A549 (cell line): Measurements from ENCODE around the gene CLASP1. TPM values are rescaled to one million over a fixed set of nuclear protein-coding genes. Genes with fewer than 3 reads are reported as not detected.
A peak's percentile ranks its signal among the peaks of the same experiment; 100 is the strongest.

Experiments used
- ATAC-seq, 2 experiments: fragments of 200-7000 bp in 1 of 2; fragments of >200 bp in 1 of 2; cut with Nextera tagmentation in 1 of 2; cut with Tn5 transposase in 1 of 2; 3 replicates each; pipeline versions ENCODE4 v1.8.0 to v1.9.1; 2018 to 2020; ENCODE audit warnings: mild to moderate bottlenecking in 1 of 2, moderate library complexity in 1 of 2
- CTCF ChIA-PET: fragments of 300-600 bp; sonication (Branson Sonifier 250); formaldehyde crosslinking; extraction: SDS; loops from one replicate; lab custom pipeline; 2021; ENCODE audit warnings: antibody characterized with exemption, inconsistent platforms; lab: Yijun Ruan, JAX
- POLR2A ChIA-PET: fragments of 350-600 bp; formaldehyde crosslinking; extraction: SDS; loops from one replicate; lab custom pipeline; 2021; ENCODE audit warnings: antibody characterized with exemption, inconsistent platforms; lab: Yijun Ruan, JAX
- DNase-seq, 2 experiments: peaks; one replicate each; pipeline versions ENCODE4 v3.0.0 to v3.0.0-alpha.2; 2011 to 2016; ENCODE audit warnings: low read depth in 1 of 2, low spot score in 1 of 2
- FAIRE-seq: peaks from 2 replicates; lab custom pipeline; 2011; peaks lifted over from hg19 to GRCh38; lab: Jason Lieb, UNC
- H3K27ac ChIP-seq, 2 experiments: fragments of >200 bp; sonication (Bioruptor Twin); formaldehyde crosslinking; 3 replicates each; pipeline ENCODE4 v1.5.1; 2016 to 2017
- H3K4me1 ChIP-seq: fragments of >200 bp; sonication (Bioruptor Twin); formaldehyde crosslinking; 3 replicates; pipeline ENCODE4 v1.6.1; 2016
- H3K4me2 ChIP-seq: fragments of >200 bp; sonication (Bioruptor Twin); formaldehyde crosslinking; 3 replicates; pipeline ENCODE4 v1.6.1; 2016
- H3K4me3 ChIP-seq: fragments of >200 bp; sonication (Bioruptor Twin); formaldehyde crosslinking; 3 replicates; pipeline ENCODE4 v1.5.1; 2016
- H3K9me3 ChIP-seq: fragments of >200 bp; sonication (Bioruptor Twin); formaldehyde crosslinking; 3 replicates; pipeline ENCODE4 v1.6.1; 2016
- BHLHE40 ChIP-seq: IDR thresholded peaks from 2 replicates; pipeline ENCODE4 v1.6.1; 2012; ENCODE audit warnings: low read depth, low read length, inconsistent platforms
- CBX2 ChIP-seq: fragments of 200-600 bp; sonication (generic); IDR thresholded peaks from 2 replicates; pipeline ENCODE4 v1.6.1; 2016; ENCODE audit warnings: low read depth, mild to moderate bottlenecking, borderline replicate concordance
- CBX8 ChIP-seq: fragments of 200-600 bp; sonication (generic); IDR thresholded peaks from 2 replicates; pipeline ENCODE4 v1.6.1; 2016
- CEBPB ChIP-seq, 2 experiments: fragments of >200 bp in 1 of 2; sonication (Bioruptor Twin) in 1 of 2; formaldehyde crosslinking in 1 of 2; IDR thresholded peaks; 2 replicates each; pipeline ENCODE4 v1.6.1; 2012 to 2016
- EHMT2 ChIP-seq: fragments of 200-600 bp; sonication (generic); IDR thresholded peaks from 2 replicates; pipeline ENCODE4 v1.6.1; 2016; ENCODE audit warnings: antibody characterized with exemption, low read depth, mild to moderate bottlenecking, moderate library complexity
- FOSL2 ChIP-seq, 2 experiments: fragments of 450-650 bp in 1 of 2; fragments of >200 bp in 1 of 2; sonication (Bioruptor Twin) in 1 of 2; formaldehyde crosslinking; IDR thresholded peaks; 2 replicates each; pipeline versions ENCODE4 v1.5.0 to v1.6.1; 2016 to 2020; ENCODE audit warnings: mild to moderate bottlenecking in 1 of 2, moderate library complexity in 1 of 2
- GATA3 ChIP-seq: IDR thresholded peaks from 2 replicates; pipeline ENCODE4 v1.6.1; 2012; ENCODE audit warnings: borderline replicate concordance
- HOXA7 ChIP-seq: fragments of 250-450 bp; sonication (Bioruptor Pico); IDR thresholded peaks from 2 replicates; pipeline ENCODE4 v1.5.0; 2020; ENCODE audit warnings: mild to moderate bottlenecking, moderate library complexity
- JUN ChIP-seq, 2 experiments: fragments of >200 bp; sonication (Bioruptor Twin); formaldehyde crosslinking; IDR thresholded peaks; 2 replicates in 1 of 2; 3 replicates in 1 of 2; pipeline ENCODE4 v1.6.1; 2016 to 2017
- JUNB ChIP-seq: fragments of >200 bp; sonication (Bioruptor Twin); formaldehyde crosslinking; IDR thresholded peaks from 2 replicates; pipeline ENCODE4 v1.6.1; 2016
- MAZ ChIP-seq: fragments of 150-350 bp; IDR thresholded peaks from 2 replicates; pipeline ENCODE4 v1.6.1; 2014; ENCODE audit warnings: antibody characterized with exemption, low read depth, low read length, borderline replicate concordance
- NPAS2 ChIP-seq: fragments of 250-450 bp; sonication (Bioruptor Pico); IDR thresholded peaks from 2 replicates; pipeline ENCODE4 v1.8.0; 2022; ENCODE audit warnings: mild to moderate bottlenecking, moderate library complexity, borderline replicate concordance
- POLR2AphosphoS2 ChIP-seq: conservative IDR thresholded peaks from 2 replicates; pipeline ENCODE4 v1.6.1; 2012; ENCODE audit warnings: low read length, improper control_type of control experiment, inconsistent platforms
- RCOR1 ChIP-seq: fragments of 150-350 bp; IDR thresholded peaks from 2 replicates; pipeline ENCODE4 v1.6.1; 2014; ENCODE audit warnings: antibody characterized with exemption, low read length, low read depth
- SREBF2 ChIP-seq: fragments of 450-650 bp; IDR thresholded peaks from 2 replicates; pipeline ENCODE4 v1.6.1; 2014; ENCODE audit warnings: mild to moderate bottlenecking, moderate library complexity
- TFCP2L1 ChIP-seq: fragments of 250-450 bp; sonication (Bioruptor Pico); IDR thresholded peaks from 2 replicates; pipeline ENCODE4 v1.5.0; 2021; ENCODE audit warnings: mild to moderate bottlenecking
- TP53 ChIP-seq: fragments of 250-450 bp; sonication (Bioruptor Pico); IDR thresholded peaks from 2 replicates; pipeline ENCODE4 v1.5.0; 2021; ENCODE audit warnings: mild to moderate bottlenecking, moderate library complexity
- WGBS: methylation state at CpG from one replicate; pipeline ENCODE4 v1.1.6; 2017; ENCODE audit errors: missing lambda C conversion rate; 5-methylcytosine and 5-hydroxymethylcytosine counted together
- polyA plus RNA-seq, 4 experiments: library from polyadenylated mRNA; depleted of rRNA in 3 of 4; stranded (reverse); fragments of >200 nt; fragmentation: RNase III in 1 of 4; extraction: RNeasy Plus Mini Kit Qiagen cat#74134 plus additional on column Dnase treatment in 1 of 4; gene quantifications; 2 replicates in 3 of 4; 3 replicates in 1 of 4; pipeline ENCODE4 v1.2.3, GENCODE V29; 2011 to 2017
- TF ChIP-seq, protein P1 (sequence below): fragments of >200 bp; sonication (Bioruptor Twin); formaldehyde crosslinking; IDR thresholded peaks from 2 replicates; pipeline ENCODE4 v1.6.1; 2016
- TF ChIP-seq, protein P2 (sequence below): fragments of >200 bp; sonication (Bioruptor Twin); formaldehyde crosslinking; IDR thresholded peaks from 3 replicates; pipeline ENCODE4 v1.5.1; 2016
- TF ChIP-seq, protein P3 (sequence below): fragments of 150-350 bp; IDR thresholded peaks from 2 replicates; pipeline ENCODE4 v1.6.1; 2014; ENCODE audit warnings: low read depth, mild to moderate bottlenecking, low read length

The CLASP1 gene
- polyA plus RNA-seq, 2 of the 4 experiments (the other 2 are of a cell fraction) = 11.7 to 15.8 TPM

DNA sequence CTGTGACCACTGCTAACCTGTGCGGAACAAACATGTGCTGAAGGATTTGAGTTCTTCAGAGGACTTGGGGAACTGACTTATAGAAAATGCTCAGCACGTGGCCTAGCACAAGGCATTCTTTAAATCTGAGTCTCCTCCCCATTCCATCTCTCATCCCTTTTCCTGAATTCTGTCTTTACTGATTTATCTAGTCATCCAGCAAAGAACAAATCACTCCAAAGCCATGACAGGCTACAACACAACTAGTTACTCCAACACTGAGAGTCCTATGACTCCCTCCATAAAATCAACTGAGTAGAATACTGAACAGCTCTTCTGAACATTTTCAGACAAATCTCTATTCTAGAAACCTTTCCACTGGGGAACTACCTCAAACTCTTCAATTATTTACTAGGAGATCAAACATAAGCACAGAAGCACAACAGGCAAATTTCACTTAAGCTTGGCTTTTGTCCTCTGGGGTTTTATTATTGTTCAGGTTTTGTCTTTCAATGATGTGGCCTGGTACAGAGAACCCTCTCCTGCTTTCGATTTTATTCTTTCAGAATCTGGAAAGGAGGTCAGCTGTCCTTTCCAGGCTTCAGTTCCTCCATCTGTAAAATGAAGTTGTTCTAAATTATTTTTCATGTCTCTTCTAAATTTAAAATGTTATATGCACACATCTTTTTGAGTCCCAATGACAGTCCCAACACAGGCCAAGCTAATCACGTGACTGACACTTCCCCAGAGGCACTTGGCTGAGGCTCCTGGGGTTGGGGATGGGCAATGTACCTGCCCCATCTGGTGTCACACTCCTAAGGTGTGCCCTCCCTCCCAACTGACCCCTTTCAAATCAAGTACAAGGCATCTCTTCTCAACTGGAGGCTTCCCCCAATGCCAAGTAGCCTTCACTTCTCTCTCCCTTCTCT lies 86.7 kb downstream of the CLASP1 start:
- FAIRE-seq (no peak), ATAC-seq (no peak; a peak in 1 of 6 replicates)
- POLR2A ChIA-PET = interaction anchor here (2.0 kb wide), 1 partner anchor 32 kb away, joined by 6 read pairs; the partner anchor contains the start of gene RNU4ATAC
- Histone ChIP-seq H3K4me1 (peaks cover 18% of the 10 kb centered on the region; the same call in 2 of the 3 replicates), H3K9me3 (0 out of 3 replicates have a peak, but pooled peaks cover 3% of the 10 kb centered on the region), H3K4me3 (no peak overlapping the region), H3K4me2 (no peak overlapping the region)
- 91% methylated on average over 4 of the region's 4 CpGs for WGBS
- TF ChIP-seq JUN (IDR thresholded peaks at IDR 0.05) (no peak), RCOR1 (no peak), EHMT2 (no peak), CBX2 (no peak), BHLHE40 (no peak), CBX8 (no peak), JUNB (no peak), MAZ (no peak), POLR2AphosphoS2 (no peak), CEBPB (IDR thresholded peaks at IDR 0.05) (no peak), FOSL2 (IDR thresholded peaks at IDR 0.05) (no peak), FOSL2 (CRISPR knock-in tag; IDR thresholded peaks at IDR 0.05) (no peak), TFCP2L1 (no peak), HOXA7 (CRISPR knock-in tag) (no peak)
- TF ChIP-seq, protein P1, sequence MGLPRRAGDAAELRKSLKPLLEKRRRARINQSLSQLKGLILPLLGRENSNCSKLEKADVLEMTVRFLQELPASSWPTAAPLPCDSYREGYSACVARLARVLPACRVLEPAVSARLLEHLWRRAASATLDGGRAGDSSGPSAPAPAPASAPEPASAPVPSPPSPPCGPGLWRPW = no peak
- TF ChIP-seq, protein P2, sequence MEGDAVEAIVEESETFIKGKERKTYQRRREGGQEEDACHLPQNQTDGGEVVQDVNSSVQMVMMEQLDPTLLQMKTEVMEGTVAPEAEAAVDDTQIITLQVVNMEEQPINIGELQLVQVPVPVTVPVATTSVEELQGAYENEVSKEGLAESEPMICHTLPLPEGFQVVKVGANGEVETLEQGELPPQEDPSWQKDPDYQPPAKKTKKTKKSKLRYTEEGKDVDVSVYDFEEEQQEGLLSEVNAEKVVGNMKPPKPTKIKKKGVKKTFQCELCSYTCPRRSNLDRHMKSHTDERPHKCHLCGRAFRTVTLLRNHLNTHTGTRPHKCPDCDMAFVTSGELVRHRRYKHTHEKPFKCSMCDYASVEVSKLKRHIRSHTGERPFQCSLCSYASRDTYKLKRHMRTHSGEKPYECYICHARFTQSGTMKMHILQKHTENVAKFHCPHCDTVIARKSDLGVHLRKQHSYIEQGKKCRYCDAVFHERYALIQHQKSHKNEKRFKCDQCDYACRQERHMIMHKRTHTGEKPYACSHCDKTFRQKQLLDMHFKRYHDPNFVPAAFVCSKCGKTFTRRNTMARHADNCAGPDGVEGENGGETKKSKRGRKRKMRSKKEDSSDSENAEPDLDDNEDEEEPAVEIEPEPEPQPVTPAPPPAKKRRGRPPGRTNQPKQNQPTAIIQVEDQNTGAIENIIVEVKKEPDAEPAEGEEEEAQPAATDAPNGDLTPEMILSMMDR = no peak
- TF ChIP-seq, all 56 proteins: peak for 0
- no peak for DNase-seq
- no peak overlapping the region for H3K27ac ChIP-seq
- CTCF ChIA-PET = no interaction called here

DNA sequence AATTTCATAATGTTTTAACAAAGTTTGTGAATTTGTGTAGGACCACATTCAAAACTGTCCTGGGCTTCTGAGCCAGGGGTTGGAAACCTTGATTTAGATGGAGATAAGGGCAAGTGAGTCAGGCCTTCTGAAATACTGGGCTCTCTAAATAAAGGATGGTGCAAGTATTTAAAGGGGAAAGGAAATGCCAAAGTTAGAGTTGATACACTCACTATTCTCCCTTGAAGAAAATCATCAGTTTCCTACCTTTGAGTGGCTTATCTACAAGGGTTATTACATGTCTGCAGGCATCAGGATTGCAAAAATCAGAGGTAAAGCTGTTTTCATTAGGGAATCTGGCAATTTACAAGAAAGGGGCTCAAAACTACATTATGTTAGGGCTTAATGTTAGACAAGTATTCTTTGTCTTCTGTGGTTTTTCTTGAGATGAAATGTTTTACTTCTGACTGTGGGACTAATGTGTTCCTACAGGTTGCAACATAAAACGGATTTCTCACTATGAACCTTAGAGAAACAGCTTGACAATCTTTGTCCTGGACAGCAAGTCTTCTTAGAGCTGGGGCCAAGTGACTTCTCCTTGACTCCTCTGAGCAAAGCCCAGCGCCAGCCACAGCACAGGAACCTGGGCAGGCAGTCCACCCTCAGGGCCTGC lies 87.5 kb downstream of the CLASP1 start:
- H3K4me3 ChIP-seq = no peak overlapping the region
- no peak for TF ChIP-seq SREBF2
- peak; percentile 35; the same call in 1 of the 2 replicates for TF ChIP-seq GATA3
- H3K4me2 ChIP-seq = peak overlapping the region; percentile 18; the same call in 1 of the 3 replicates
- H3K4me1 ChIP-seq = peaks cover 18% of the 10 kb centered on the region; the same call in 2 of the 3 replicates
- peak in 1 of 2 experiments; percentile 40; a peak in 2 of 6 replicates for ATAC-seq
- ChIA-PET CTCF (no interaction called here), POLR2A (interaction anchor here (1.1 to 2.0 kb wide), 2 partner anchors 31 kb away, joined by 6 to 12 read pairs; partner anchors contain the start of gene RNU4ATAC)
- DNase-seq = no peak
- H3K27ac ChIP-seq = no peak overlapping the region
- FAIRE-seq = no peak
- 93% methylated on average over 1 of the region's 2 CpGs for WGBS
- H3K9me3 ChIP-seq = 0 out of 3 replicates have a peak, but pooled peaks cover 3% of the 10 kb centered on the region

DNA sequence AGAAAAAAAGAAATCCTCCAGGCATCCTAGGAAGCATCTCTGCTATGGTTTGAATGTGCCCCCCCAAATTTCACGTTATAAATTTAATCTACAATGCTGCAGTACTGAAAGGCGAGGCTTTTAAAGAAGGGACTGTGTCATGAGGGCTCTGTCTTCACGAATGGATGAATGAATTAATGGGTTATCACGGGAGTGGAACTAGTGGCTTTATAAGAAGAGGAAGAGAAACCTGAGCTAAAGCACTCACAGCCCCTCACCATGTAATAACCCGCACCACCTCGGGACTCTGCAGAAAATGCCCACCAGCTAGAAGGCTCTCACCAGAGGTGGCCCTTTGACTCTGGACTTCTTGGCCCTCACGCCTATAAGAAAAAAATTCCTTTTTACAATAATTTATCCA lies 90.9 kb downstream of the CLASP1 start:
- 90% methylated on average over 7 of the region's 7 CpGs for WGBS
- Histone ChIP-seq H3K27ac (no peak overlapping the region), H3K4me2 (no peak overlapping the region), H3K4me1 (peaks cover 26% of the 10 kb centered on the region), H3K4me3 (no peak overlapping the region), H3K9me3 (no peaks in the 10 kb centered on the region)
- DNase-seq (no peak), FAIRE-seq (no peak), ATAC-seq (no peak)
- CTCF ChIA-PET = interaction anchor here (0.7 to 1.3 kb wide), 3 partner anchors 12 to 156 kb away, joined by 3 to 5 read pairs (median 3); no protein-coding TSS in a partner anchor
- TF ChIP-seq TP53 (CRISPR knock-in tag) = no peak
- TF ChIP-seq EHMT2 = no peak
- TF ChIP-seq NPAS2 (CRISPR knock-in tag) = no peak
- TF ChIP-seq, protein P3, sequence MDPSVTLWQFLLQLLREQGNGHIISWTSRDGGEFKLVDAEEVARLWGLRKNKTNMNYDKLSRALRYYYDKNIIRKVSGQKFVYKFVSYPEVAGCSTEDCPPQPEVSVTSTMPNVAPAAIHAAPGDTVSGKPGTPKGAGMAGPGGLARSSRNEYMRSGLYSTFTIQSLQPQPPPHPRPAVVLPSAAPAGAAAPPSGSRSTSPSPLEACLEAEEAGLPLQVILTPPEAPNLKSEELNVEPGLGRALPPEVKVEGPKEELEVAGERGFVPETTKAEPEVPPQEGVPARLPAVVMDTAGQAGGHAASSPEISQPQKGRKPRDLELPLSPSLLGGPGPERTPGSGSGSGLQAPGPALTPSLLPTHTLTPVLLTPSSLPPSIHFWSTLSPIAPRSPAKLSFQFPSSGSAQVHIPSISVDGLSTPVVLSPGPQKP = no peak
- POLR2A ChIA-PET = no interaction called here
